HL-60 (cell line): ENCODE data around the gene BLOC1S5.
"Not testable (repeated sequence)": the region's sequence is repeated elsewhere in the genome, so short reads cannot be mapped to it uniquely, and the experiment has no call there.

Source experiments
- DNase-seq, 2 experiments: peaks; one replicate each; pipeline ENCODE4 v3.0.0-alpha.2; 2010 to 2020; ENCODE audit warnings: low read depth in 1 of 2, low spot score in 1 of 2
- H3K27ac ChIP-seq: fragments of 250-450 bp; sonication (Bioruptor Pico); replicated peaks from 2 replicates; pipeline ENCODE4 v1.5.1; 2020; ENCODE audit warnings: mild to moderate bottlenecking, moderate library complexity
- H3K27me3 ChIP-seq: fragments of 250-450 bp; sonication (Bioruptor Pico); 2 replicates; pipeline ENCODE4 v1.5.1; 2021; ENCODE audit warnings: mild to moderate bottlenecking, moderate library complexity; ENCODE audit not compliant: insufficient read depth, poor library complexity, severe bottlenecking
- H3K4me3 ChIP-seq: replicated peaks from 2 replicates; pipeline ENCODE4 v1.5.1; 2011; ENCODE audit warnings: mild to moderate bottlenecking, control low read depth, low read length; ENCODE audit not compliant: insufficient read depth
- CTCF ChIP-seq: IDR thresholded peaks from one replicate; pipeline ENCODE4 v1.5.1; 2011; ENCODE audit warnings: low read length, control low read depth, inconsistent platforms; ENCODE audit not compliant: insufficient read depth
- GABPA ChIP-seq: IDR thresholded peaks from 2 replicates; pipeline ENCODE4 v1.6.1; 2012; ENCODE audit warnings: low read depth
- POLR2AphosphoS5 ChIP-seq: IDR thresholded peaks from 2 replicates; pipeline ENCODE4 v1.6.1; 2012; ENCODE audit warnings: low read depth
- SPI1 ChIP-seq: IDR thresholded peaks from 2 replicates; pipeline ENCODE4 v1.6.1; 2012; ENCODE audit warnings: low read depth, mild to moderate bottlenecking, borderline replicate concordance
- TF ChIP-seq, protein P1 (sequence below): IDR thresholded peaks from 2 replicates; pipeline ENCODE4 v1.6.1; 2012; ENCODE audit warnings: low read depth; ENCODE audit not compliant: insufficient replicate concordance

Gene BLOC1S5

DNA sequence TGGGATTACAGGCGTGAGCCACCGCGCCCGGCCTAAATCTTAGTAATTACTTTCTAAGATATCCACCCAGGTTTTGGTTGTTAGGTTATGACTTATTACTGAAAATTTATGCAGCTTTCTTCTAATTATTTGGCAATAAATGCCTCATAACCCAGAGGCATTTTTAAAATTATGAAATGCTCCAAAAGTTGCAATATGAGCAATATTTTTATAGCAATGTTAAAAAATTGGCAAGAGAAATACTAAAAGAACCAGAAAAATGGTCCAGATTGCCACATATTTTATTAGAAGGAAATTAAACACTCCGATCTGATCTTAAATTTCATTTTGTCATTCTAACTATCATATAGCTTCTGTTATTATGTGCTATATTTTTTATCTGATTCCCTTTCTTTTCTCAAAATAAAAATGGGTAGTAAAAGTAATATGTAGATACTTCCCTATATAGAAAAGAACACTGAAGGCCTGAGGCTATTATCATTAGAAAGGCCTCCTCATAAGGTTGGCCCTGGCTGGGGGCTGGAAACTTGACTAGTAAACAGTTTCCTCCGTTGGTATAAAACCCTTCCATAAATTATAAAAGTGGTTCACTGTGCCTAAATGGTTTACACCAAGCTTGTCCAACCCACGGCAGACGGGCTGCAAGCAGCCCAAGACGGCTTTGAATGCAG lies 22.1 kb downstream of the BLOC1S5 start:
- no peak for DNase-seq
- H3K27ac ChIP-seq = no peak overlapping the region
- H3K27me3 ChIP-seq = no peaks in the 10 kb centered on the region
- TF ChIP-seq, protein P1, sequence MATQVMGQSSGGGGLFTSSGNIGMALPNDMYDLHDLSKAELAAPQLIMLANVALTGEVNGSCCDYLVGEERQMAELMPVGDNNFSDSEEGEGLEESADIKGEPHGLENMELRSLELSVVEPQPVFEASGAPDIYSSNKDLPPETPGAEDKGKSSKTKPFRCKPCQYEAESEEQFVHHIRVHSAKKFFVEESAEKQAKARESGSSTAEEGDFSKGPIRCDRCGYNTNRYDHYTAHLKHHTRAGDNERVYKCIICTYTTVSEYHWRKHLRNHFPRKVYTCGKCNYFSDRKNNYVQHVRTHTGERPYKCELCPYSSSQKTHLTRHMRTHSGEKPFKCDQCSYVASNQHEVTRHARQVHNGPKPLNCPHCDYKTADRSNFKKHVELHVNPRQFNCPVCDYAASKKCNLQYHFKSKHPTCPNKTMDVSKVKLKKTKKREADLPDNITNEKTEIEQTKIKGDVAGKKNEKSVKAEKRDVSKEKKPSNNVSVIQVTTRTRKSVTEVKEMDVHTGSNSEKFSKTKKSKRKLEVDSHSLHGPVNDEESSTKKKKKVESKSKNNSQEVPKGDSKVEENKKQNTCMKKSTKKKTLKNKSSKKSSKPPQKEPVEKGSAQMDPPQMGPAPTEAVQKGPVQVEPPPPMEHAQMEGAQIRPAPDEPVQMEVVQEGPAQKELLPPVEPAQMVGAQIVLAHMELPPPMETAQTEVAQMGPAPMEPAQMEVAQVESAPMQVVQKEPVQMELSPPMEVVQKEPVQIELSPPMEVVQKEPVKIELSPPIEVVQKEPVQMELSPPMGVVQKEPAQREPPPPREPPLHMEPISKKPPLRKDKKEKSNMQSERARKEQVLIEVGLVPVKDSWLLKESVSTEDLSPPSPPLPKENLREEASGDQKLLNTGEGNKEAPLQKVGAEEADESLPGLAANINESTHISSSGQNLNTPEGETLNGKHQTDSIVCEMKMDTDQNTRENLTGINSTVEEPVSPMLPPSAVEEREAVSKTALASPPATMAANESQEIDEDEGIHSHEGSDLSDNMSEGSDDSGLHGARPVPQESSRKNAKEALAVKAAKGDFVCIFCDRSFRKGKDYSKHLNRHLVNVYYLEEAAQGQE = no peak
- TF ChIP-seq CTCF (no peak), POLR2AphosphoS5 (no peak), GABPA (no peak), SPI1 (no peak)
- H3K4me3 ChIP-seq = no peak overlapping the region

- DNase-seq, H3K4me3 ChIP-seq, H3K27ac ChIP-seq, H3K27me3 ChIP-seq: not testable (repeated sequence)
These were observed 30.1 kb downstream of the BLOC1S5 start for GRCh38 chr6:8034107-8034506.

DNA sequence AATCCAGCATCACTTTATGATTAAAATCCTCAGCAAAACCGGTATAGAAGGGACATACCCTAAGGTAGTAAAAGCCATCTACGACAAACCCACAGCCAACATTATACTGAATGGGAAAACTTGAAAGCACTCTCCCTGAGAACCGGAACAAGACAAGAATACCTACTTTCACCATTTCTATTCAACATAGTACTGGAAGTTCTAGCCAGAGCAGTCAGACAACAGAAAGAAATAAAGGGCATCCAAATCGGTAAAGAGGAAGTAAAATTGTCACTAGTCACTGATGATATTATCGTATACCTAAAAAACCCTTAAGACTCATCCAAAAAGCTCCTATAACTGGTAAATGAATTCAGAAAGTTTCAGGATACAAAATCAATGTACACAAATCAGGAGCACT lies 33.3 kb downstream of the BLOC1S5 start:
- no peak overlapping the region for H3K4me3 ChIP-seq
- TF ChIP-seq, protein P1 = no peak
- TF ChIP-seq POLR2AphosphoS5 (no peak), SPI1 (no peak), GABPA (no peak), CTCF (no peak)
- no peak overlapping the region for H3K27ac ChIP-seq
- DNase-seq = no peak
- H3K27me3 ChIP-seq = no peaks in the 10 kb centered on the region

- no peak for TF ChIP-seq POLR2AphosphoS5
- no peak for TF ChIP-seq CTCF
- TF ChIP-seq GABPA = no peak
- TF ChIP-seq, protein P1 = no peak
- no peak for TF ChIP-seq SPI1
- Histone ChIP-seq H3K27me3 (no peaks in the 10 kb centered on the region), H3K27ac (no peak overlapping the region)
These were observed 34.8 kb downstream of the BLOC1S5 start for GRCh38 chr6:8029243-8029870.

More at GRCh38 chr6:8029243-8029870, 34.8 kb downstream of the BLOC1S5 start:
- H3K4me3 ChIP-seq = no peak overlapping the region
- DNase-seq = no peak
